ENCODE measurements around the gene EIF2B2. TPM values are rescaled to one million over a fixed set of nuclear protein-coding genes. Genes with fewer than 3 reads are reported as not detected.

EIF2B2 gene
- total RNA-seq, 1 experiment from 2014 or later = 43.5 TPM

DNA sequence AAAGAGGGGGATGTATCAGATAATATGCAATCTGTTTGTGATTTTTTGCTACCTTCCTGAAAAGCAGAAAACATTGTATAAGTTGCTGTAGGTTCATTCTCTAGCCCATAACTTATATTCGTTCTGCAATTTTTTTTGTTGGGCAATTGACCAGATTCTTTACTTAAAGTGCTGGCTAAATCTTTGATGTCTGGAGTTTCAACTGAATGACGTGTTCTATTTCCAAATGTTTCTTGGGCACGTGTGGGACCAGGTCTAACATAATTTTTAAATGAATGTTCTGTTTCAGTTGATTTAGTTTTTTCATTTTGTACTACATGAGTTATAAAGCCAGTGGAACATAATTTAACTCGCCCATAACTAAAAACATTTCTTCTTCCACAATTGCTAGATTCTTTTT, 44.8 kb downstream of the EIF2B2 start:
- no peaks in the 10 kb centered on the region for H3K27me3 ChIP-seq (replicated peaks)
- no peak overlapping the region for H3K4me3 ChIP-seq
- H3K27ac ChIP-seq = no peak overlapping the region
- peaks cover 30% of the 10 kb centered on the region for H3K4me1 ChIP-seq (replicated peaks)
- peaks cover 31% of the 10 kb centered on the region for H3K36me3 ChIP-seq
- no peaks in the 10 kb centered on the region for H3K9me3 ChIP-seq (replicated peaks)
- no peak for DNase-seq (ENCODE audit: low read depth in 1 of 2, low spot score in 2 of 2)

DNA sequence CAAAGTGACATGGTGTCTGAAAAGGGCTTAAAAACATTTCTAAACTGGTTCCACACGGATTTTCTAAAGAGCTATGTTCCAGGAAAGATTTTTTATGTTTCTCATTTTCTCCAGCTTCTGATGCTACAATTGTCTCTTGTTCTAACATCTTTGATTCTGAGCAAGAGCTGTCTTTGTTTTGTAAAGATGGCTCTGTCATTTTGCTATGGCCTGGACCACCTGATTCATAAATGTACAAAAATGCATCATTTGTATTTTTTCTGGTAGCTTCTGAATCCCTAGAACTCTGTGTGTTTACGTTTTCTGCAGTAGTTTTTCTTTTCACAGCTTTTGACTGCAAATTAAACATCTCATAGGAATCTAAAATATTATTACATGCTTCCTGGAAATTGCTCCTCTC, 45.4 kb downstream of the EIF2B2 start:
- Histone ChIP-seq H3K9me3 (replicated peaks) (no peaks in the 10 kb centered on the region), H3K4me1 (replicated peaks) (peaks cover 34% of the 10 kb centered on the region), H3K4me3 (no peak overlapping the region), H3K27ac (no peak overlapping the region), H3K36me3 (peaks cover 28% of the 10 kb centered on the region), H3K27me3 (replicated peaks) (no peaks in the 10 kb centered on the region)
- no peak for DNase-seq (ENCODE audit: low read depth in 1 of 2, low spot score in 2 of 2)

DNA sequence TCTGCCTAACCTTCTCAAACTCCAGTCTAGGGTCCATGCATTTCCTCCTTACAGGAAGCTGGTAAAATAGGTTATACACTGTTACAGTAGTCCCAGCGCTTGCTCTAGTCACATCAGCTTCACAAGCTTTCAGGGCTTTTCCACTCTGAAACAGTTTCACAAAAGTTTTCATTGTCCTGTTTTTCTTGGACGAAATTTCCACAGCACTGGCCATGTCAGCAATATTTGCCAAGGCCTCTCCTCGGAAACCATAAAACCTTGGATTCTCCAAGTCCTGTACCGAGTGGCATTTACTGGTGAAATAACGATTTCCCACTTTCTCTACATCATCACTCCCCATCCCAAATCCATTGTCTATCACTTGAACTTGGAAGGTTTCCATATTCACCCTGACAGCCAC, 46.4 kb downstream of the EIF2B2 start:
- no peak for DNase-seq (ENCODE audit: low read depth in 1 of 2, low spot score in 2 of 2)
- Histone ChIP-seq H3K27ac (no peak overlapping the region), H3K36me3 (peaks cover 26% of the 10 kb centered on the region), H3K9me3 (replicated peaks) (no peaks in the 10 kb centered on the region), H3K27me3 (replicated peaks) (no peaks in the 10 kb centered on the region), H3K4me1 (replicated peaks) (peaks cover 42% of the 10 kb centered on the region), H3K4me3 (no peak overlapping the region)

DNA sequence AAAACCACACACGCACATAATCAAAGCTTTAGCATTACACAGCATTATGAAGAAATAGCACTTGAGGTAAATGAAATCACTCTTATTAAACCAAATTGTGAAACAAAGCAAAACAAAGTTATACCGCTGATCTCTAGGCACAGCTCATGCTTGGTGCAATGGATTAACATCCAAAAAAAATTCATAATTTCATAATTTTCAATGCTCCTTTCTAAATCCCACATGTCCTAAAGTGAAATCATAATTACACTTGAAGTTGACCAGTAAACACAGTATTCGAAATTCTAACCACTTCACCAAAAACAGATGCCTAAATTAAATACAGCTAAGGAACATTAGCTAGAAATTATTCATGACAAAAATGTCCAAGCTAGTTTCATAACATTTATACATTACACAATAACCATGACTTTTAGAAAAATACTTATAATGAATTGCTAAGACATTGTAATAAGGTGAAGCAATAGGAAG, 47.0 kb downstream of the EIF2B2 start:
- Histone ChIP-seq H3K27me3 (replicated peaks) (no peaks in the 10 kb centered on the region), H3K4me3 (no peak overlapping the region), H3K4me1 (replicated peaks) (peaks cover 41% of the 10 kb centered on the region), H3K36me3 (peaks cover 26% of the 10 kb centered on the region), H3K9me3 (replicated peaks) (no peaks in the 10 kb centered on the region), H3K27ac (no peak overlapping the region)
- DNase-seq (ENCODE audit: low read depth in 1 of 2, low spot score in 2 of 2) = no peak

DNA sequence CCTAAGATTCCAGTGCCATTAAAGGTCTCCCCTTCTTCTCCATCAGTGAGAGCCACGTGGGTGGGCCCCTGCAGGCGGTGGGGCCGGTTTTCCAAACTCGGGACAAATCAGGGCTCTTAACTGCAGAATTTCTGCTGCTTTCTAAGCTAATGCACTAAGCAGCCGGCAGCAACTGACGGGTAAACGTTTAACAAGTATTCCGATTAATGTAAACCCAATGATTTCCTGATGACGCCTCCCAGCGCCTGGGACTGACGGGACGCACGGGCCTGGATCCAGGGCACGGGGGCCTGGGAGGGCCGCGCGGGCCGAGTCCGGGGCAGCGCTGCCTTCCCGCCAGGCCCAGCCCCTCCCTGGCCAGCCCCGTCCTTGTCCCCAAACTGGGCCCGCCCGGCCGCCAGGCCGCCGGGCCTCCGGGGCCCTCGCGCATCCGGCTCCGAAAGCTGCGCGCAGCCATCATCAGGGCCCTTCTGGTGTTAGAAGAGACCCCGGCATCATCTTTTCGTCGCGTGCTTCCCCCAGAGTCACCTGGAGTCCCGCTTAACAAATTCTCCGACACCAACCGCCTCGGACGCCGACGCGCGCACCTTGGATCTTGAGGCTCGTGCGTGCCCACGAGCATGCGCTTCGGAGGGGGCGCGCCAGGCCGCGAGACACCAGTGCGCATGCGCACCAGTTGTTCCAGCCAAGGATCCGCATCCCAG, 48.3 kb downstream of the EIF2B2 start, which contains the start of gene MLH3:
Gene MLH3, minus strand, starts transcription at position 616 of the 704 bp plus-strand sequence. CDS start 1,812 bp downstream, outside the sequence.
- peak; percentile 76 to 86 for DNase-seq (ENCODE audit: low read depth in 1 of 2, low spot score in 2 of 2)
- peaks cover 26% of the 10 kb centered on the region for H3K36me3 ChIP-seq
- H3K27ac ChIP-seq = peak within 1 kb of the TSS; percentile 81
- no peaks in the 10 kb centered on the region for H3K27me3 ChIP-seq (replicated peaks)
- no peaks in the 10 kb centered on the region for H3K9me3 ChIP-seq (replicated peaks)
- peak within 1 kb of the TSS; percentile 62 for H3K4me3 ChIP-seq
- peaks cover 41% of the 10 kb centered on the region for H3K4me1 ChIP-seq (replicated peaks)

DNA sequence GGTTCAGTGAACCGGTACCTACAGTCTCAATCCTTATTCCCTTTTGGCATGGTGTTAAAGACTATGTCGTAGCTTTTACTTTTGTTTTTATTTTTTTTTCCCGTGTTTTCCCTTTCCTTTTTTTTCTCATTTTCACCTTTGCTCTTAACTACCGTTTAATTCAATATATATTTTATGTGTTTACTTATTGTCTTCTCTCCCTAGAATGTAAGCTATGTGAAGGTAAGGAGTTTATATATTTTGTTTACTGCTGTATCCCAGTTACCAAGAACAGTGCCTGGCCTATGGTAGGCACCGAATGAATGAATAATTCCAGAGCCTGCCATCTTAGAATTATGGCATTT, 48.8 kb downstream of the EIF2B2 start:
- Histone ChIP-seq H3K36me3 (peaks cover 26% of the 10 kb centered on the region), H3K27ac (peak overlapping the region; percentile 81; the same call in 1 of the 2 replicates), H3K27me3 (replicated peaks) (no peaks in the 10 kb centered on the region), H3K4me3 (peak overlapping the region; percentile 62), H3K9me3 (replicated peaks) (no peaks in the 10 kb centered on the region), H3K4me1 (replicated peaks) (peaks cover 41% of the 10 kb centered on the region)
- no peak for DNase-seq (ENCODE audit: low read depth in 1 of 2, low spot score in 2 of 2)

DNA sequence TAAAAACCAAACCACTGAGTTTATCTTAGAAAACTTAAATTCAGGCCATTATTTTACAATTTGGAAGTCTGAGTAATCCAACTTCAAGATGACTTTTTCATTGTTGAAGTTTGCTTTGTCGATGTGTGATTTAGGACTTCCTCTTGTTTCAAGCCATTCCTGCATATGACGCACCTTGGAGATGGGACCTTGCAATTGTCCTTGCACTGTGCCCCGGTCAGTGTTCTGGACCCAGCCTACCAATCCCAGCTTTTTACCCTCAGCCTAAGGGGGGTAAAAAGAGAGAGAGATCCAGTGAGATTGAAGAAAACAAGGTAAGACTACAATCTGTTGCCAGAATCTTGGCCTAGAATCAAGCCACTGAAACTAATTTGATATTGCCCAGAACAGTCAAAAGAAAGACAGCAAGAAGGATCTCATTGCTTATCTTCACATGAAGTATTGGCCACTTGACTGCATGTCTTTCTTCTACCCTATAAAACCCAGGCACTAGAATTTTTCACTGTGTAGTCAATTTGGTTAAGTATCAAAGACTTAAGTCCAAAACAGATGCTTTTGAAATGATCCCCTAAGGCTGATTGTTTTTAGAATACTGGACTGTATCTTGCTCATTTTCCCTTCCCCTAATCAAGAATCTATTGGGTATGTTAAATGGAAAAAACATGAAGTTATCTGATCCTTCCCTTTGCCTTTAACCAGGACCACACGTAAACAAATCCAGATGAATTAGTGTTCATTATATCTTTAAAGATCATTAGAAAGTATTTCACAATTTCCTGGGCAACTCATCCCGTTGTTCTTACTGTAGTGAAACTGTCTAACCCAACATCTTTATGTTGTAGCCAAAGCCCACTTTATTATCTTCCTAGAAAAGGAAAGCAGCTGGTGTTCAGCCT, 50.9 kb downstream of the EIF2B2 start:
- H3K27me3 ChIP-seq (replicated peaks) = no peaks in the 10 kb centered on the region
- DNase-seq (ENCODE audit: low read depth in 1 of 2, low spot score in 2 of 2) = no peak
- peaks cover 22% of the 10 kb centered on the region for H3K36me3 ChIP-seq
- no peak overlapping the region for H3K4me3 ChIP-seq
- no peak overlapping the region for H3K27ac ChIP-seq
- H3K9me3 ChIP-seq (replicated peaks) = no peaks in the 10 kb centered on the region
- peaks cover 35% of the 10 kb centered on the region for H3K4me1 ChIP-seq (replicated peaks)

DNA sequence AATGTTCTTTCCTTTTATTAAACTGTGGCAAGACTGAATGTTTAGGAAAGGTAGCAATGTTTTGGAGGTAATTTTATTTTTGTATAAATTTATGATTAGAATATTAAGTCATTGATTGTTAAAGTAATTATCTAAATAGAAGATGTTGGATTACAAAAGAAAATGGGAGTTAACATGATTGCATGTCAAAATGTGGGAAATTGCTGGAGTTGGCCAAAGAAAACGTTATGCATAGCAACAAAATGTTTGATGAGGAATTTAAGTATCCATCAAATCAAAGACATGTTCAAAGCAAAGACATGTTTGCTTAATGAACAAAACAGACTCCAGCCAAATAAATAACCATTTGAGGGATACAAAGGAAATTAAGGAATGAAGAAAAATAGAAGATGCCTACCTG, 51.7 kb downstream of the EIF2B2 start:
- no peak for DNase-seq (ENCODE audit: low read depth in 1 of 2, low spot score in 2 of 2)
- Histone ChIP-seq H3K4me3 (no peak overlapping the region), H3K4me1 (replicated peaks) (peaks cover 38% of the 10 kb centered on the region), H3K27ac (no peak overlapping the region), H3K36me3 (peaks cover 15% of the 10 kb centered on the region), H3K9me3 (replicated peaks) (no peaks in the 10 kb centered on the region), H3K27me3 (replicated peaks) (no peaks in the 10 kb centered on the region)

DNA sequence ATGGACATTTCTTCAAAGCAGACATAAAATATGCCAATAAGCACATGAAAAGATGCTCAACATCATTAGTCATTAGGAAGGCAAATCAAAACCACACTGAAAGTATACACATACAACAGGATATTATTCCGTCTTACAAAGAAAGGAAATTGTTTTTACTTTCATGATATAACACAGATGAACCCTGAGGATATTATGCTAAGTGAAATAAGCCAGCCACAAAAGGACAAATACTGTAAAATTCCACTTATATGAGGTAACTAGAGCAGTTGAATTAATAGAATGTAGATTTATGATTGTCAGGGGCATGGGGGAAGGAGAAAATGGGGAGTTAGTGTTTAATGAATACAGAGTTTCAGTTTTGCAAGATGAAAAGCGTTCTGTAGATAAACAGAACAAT, 56.9 kb downstream of the EIF2B2 start:
- peaks cover 26% of the 10 kb centered on the region for H3K4me1 ChIP-seq (replicated peaks)
- H3K36me3 ChIP-seq = peaks cover 37% of the 10 kb centered on the region
- DNase-seq (ENCODE audit: low read depth in 1 of 2, low spot score in 2 of 2) = peak in 1 of 2 experiments; percentile 58
- H3K27ac ChIP-seq = peak overlapping the region; percentile 32
- H3K4me3 ChIP-seq = no peak overlapping the region
- H3K27me3 ChIP-seq (replicated peaks) = no peaks in the 10 kb centered on the region
- no peaks in the 10 kb centered on the region for H3K9me3 ChIP-seq (replicated peaks)

DNA sequence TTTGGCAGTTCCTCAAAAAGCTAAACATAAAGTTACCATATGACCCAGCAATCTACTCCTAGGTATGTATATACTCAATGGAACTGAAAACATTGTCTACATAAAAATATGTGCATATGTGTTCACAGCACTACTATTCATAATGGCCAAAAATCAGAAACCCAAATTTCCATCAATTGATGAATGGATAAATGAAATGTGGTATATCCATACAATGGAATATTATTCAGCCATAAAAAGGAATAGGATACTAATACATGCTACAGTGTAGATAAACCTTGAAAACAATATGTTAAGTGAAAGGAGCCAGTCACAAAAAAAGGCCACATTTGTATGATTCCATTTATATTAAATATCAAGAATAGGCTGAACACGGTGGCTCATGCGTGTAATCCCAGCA, 57.7 kb downstream of the EIF2B2 start:
- H3K4me1 ChIP-seq (replicated peaks) = peaks cover 26% of the 10 kb centered on the region
- no peak overlapping the region for H3K4me3 ChIP-seq
- no peaks in the 10 kb centered on the region for H3K27me3 ChIP-seq (replicated peaks)
- H3K9me3 ChIP-seq (replicated peaks) = no peaks in the 10 kb centered on the region
- H3K36me3 ChIP-seq = peaks cover 37% of the 10 kb centered on the region
- H3K27ac ChIP-seq = peak overlapping the region; percentile 32
- DNase-seq (ENCODE audit: low read depth in 1 of 2, low spot score in 2 of 2) = no peak

Other genes starting within 250 kb of the EIF2B2 start
- gene YLPM1, start 239.6 kb upstream of the EIF2B2 start, total RNA-seq (2014; rRNA removed; shearing (Covaris generic)) = 13.4 and 15.1 TPM in 2 replicates
- not detected in 2 replicates for gene PROX2, start 126.8 kb upstream of the EIF2B2 start, total RNA-seq (2014; rRNA removed; shearing (Covaris generic))
- 28.4 and 34.9 TPM in 2 replicates for gene DLST, start 121.0 kb upstream of the EIF2B2 start, total RNA-seq (2014; rRNA removed; shearing (Covaris generic))
- gene RPS6KL1, start 79.7 kb upstream of the EIF2B2 start, total RNA-seq (2014; rRNA removed; shearing (Covaris generic)) = not detected in 2 replicates
- gene PGF, start 47.3 kb upstream of the EIF2B2 start, total RNA-seq (2014; rRNA removed; shearing (Covaris generic)) = 0.79 and 1.6 TPM in 2 replicates
- gene MLH3, start 48.5 kb downstream of the EIF2B2 start, total RNA-seq (2014; rRNA removed; shearing (Covaris generic)) = 10.3 and 20.6 TPM in 2 replicates
- 11.5 and 29.5 TPM in 2 replicates for gene ACYP1, start 61.1 kb downstream of the EIF2B2 start, total RNA-seq (2014; rRNA removed; shearing (Covaris generic))
- 0.34 and 5.5 TPM in 2 replicates for gene ZC2HC1C, start 66.7 kb downstream of the EIF2B2 start, total RNA-seq (2014; rRNA removed; shearing (Covaris generic))
- gene NEK9, start 124.1 kb downstream of the EIF2B2 start, total RNA-seq (2014; rRNA removed; shearing (Covaris generic)) = 15.3 and 26.1 TPM in 2 replicates
- 155 and 203 TPM in 2 replicates for gene TMED10, start 173.7 kb downstream of the EIF2B2 start, total RNA-seq (2014; rRNA removed; shearing (Covaris generic))